ENCODE results near the gene MFN2. TPM values are rescaled to one million over a fixed set of nuclear protein-coding genes. Genes with fewer than 3 reads are reported as not detected.

MFN2 gene
- total RNA-seq, 1 experiment from 2014 or later = 56.8 TPM

- ChIA-PET POLR2A (no interaction called here), CTCF (interaction anchor here (4.0 kb wide), 1 partner anchor 35 kb away, joined by 15 read pairs; no protein-coding TSS in a partner anchor)
Observed at GRCh38 chr1:11931845-11932244, 48.4 kb upstream of the MFN2 start.

GRCh38 chr1:11934302-11935056 lies 45.8 kb upstream of the MFN2 start, which contains the start of gene PLOD1:
PLOD1 (plus strand) TSS chr1:11934717; CDS start chr1:11934780, 63 bp downstream.
- H3K4me3 Mint-ChIP-seq = peak within 1 kb of the TSS; percentile 70
- POLR2A ChIA-PET = interaction anchor here (0.7 to 2.7 kb wide), 4 partner anchors 10 to 129 kb away, joined by 3 to 22 read pairs (median 5); partner anchors contain the start of genes CLCN6 and MTHFR
- H3K27ac Mint-ChIP-seq = peak within 1 kb of the TSS; percentile 91
- H3K36me3 Mint-ChIP-seq = no peaks in the 10 kb centered on the region; the same call in 1 of the 2 replicates
- no peaks in the 10 kb centered on the region for H3K27me3 Mint-ChIP-seq (ENCODE audit: low read depth)
- no peaks in the 10 kb centered on the region for H3K9me3 Mint-ChIP-seq
- peaks cover 24% of the 10 kb centered on the region for H3K4me1 Mint-ChIP-seq
- DNase-seq (ENCODE audit: low spot score) = peak; percentile 76
- CTCF ChIA-PET = interaction anchor here (1.1 to 1.5 kb wide), 2 partner anchors 10 to 33 kb away, joined by 4 to 11 read pairs; no protein-coding TSS in a partner anchor
- peak; percentile 89 for ATAC-seq
- TF ChIP-seq SP1 (CRISPR knock-in tag; conservative IDR thresholded peaks at IDR 0.05) = peak; percentile 63; the same call in 1 of the 2 replicates
- no peak for TF ChIP-seq AFF4 (CRISPR knock-in tag; IDR thresholded peaks at IDR 0.05; ENCODE audit: borderline replicate concordance)
- TF ChIP-seq CTCF (IDR thresholded peaks at IDR 0.05) = no peak
- peak; percentile 68 for TF ChIP-seq ZNF317 (CRISPR knock-in tag; IDR thresholded peaks at IDR 0.05; ENCODE audit: borderline replicate concordance, low read depth)
- 0 out of 2 replicates have a peak, but pooled peaks have one; percentile 20 for TF ChIP-seq HMGXB4 (CRISPR knock-in tag; IDR thresholded peaks at IDR 0.05)
- 0 out of 2 replicates have a peak, but pooled peaks have one; percentile 41 for TF ChIP-seq TCF7 (CRISPR knock-in tag; IDR thresholded peaks at IDR 0.05; ENCODE audit: low read depth)
- peak; percentile 72; the same call in 1 of the 2 replicates for TF ChIP-seq FOXP4 (CRISPR knock-in tag; IDR thresholded peaks at IDR 0.05)
- TF ChIP-seq TEAD1 (CRISPR knock-in tag; IDR thresholded peaks at IDR 0.05) = no peak
- TF ChIP-seq E2F5 (CRISPR knock-in tag; IDR thresholded peaks at IDR 0.05) = 0 out of 2 replicates have a peak, but pooled peaks have one; percentile 28
- peak; percentile 36; the same call in 1 of the 2 replicates for TF ChIP-seq GABPB1 (CRISPR knock-in tag; IDR thresholded peaks at IDR 0.05)
- TF ChIP-seq ZNF671 (CRISPR knock-in tag; IDR thresholded peaks at IDR 0.05) = no peak
- no peak for TF ChIP-seq NFATC4 (CRISPR knock-in tag; IDR thresholded peaks at IDR 0.05)
- TF ChIP-seq ELF4 (CRISPR knock-in tag; IDR thresholded peaks at IDR 0.05; ENCODE audit: low read depth) = peak; percentile 63; the same call in 1 of the 2 replicates
- TF ChIP-seq NFE2L1 (CRISPR knock-in tag; IDR thresholded peaks at IDR 0.05) = peak; percentile 56; the same call in 1 of the 2 replicates
- peak; percentile 65; the same call in 1 of the 2 replicates for TF ChIP-seq ZNF121 (CRISPR knock-in tag; IDR thresholded peaks at IDR 0.05)
- TF ChIP-seq ZNF263 (CRISPR knock-in tag; IDR thresholded peaks at IDR 0.05; ENCODE audit: low read depth) = peak; percentile 23; the same call in 1 of the 2 replicates
- peak; percentile 86 for TF ChIP-seq FOXP1 (CRISPR knock-in tag; IDR thresholded peaks at IDR 0.05; ENCODE audit: borderline replicate concordance)
- TF ChIP-seq MAX (CRISPR knock-in tag; IDR thresholded peaks at IDR 0.05) = peak; percentile 79; the same call in 1 of the 2 replicates
- no peak for TF ChIP-seq HMGA2 (CRISPR knock-in tag; IDR thresholded peaks at IDR 0.05)
- peak; percentile 70; the same call in 1 of the 2 replicates for TF ChIP-seq ESRRA (CRISPR knock-in tag; IDR thresholded peaks at IDR 0.05; ENCODE audit: borderline replicate concordance)
- TF ChIP-seq USF1 (CRISPR knock-in tag; IDR thresholded peaks at IDR 0.05) = no peak

More at GRCh38 chr1:11931845-11932244, 48.4 kb upstream of the MFN2 start:
- Mint-ChIP-seq H3K27ac (no peak overlapping the region), H3K4me1 (peaks cover 14% of the 10 kb centered on the region), H3K36me3 (no peaks in the 10 kb centered on the region), H3K4me3 (no peak overlapping the region), H3K27me3 (ENCODE audit: low read depth) (no peaks in the 10 kb centered on the region), H3K9me3 (no peaks in the 10 kb centered on the region)
- TF ChIP-seq HMGA2 (CRISPR knock-in tag; IDR thresholded peaks at IDR 0.05) = peak; percentile 98
- no peak for TF ChIP-seq JUN (CRISPR knock-in tag; IDR thresholded peaks at IDR 0.05)
- no peak for TF ChIP-seq NR1H2 (CRISPR knock-in tag; IDR thresholded peaks at IDR 0.05)
- no peak for ATAC-seq
- no peak for DNase-seq (ENCODE audit: low spot score)
